CD4-positive, alpha-beta T cell treated with Interleukin-15 for 1 hour (primary cell): ENCODE results near the gene H1-8.

ENCODE experiments used
- DNase-seq: peaks from one replicate; pipeline ENCODE4 v3.0.0-alpha.2; 2020

Gene H1-8

DNA sequence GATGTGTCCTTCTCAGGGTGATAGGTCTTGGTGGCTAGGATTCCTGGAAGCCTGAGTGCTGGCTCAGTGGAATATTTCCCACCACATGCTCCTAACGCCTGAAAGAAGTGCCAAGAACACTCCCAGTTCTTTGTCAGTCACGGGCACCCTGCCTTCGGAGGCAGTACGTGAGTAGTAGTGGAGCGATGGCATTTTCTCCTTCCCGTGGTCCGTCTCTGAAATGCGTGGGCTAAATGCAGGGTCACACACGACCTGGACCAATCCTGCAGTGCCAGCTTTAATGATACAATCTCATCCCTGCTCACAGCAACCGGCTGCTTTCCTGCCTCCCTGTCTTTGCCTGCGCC, 14.5 kb downstream of the H1-8 start:
- DNase-seq: no peak

DNA sequence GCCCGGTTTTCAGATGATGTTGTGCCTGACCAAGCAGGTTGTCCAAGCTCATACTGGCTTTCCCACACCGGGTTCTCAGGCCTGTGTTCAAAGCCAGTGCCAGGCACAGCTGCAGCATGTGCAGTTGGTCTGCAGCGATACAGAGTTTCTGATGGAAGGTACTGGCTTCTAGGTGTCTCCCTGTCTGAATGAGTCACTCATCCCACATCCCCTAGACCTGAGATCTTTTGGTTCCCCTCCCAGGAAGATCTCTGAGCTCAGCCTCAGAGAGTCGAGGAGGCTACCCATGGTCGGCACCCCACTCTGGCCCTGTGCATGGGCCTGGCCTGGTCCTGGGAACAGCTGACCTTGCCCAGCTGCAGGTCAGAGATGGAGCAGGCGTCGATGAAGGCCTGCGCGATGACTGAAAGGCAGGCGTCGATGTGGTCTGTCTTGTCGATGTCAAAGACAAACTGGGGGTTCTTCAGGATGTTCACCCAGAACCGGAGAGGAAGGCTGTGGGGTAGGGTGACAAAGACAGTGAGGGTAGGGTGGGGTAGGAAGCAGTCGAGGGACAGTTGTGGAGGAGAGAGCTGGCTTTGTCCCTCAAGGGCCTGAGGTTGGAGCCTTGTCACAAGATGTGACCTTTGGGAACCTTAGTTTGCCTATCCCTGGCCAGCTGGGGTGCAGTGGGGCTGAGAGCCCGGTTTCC, 15.3 kb downstream of the H1-8 start:
- DNase-seq: no peak

DNA sequence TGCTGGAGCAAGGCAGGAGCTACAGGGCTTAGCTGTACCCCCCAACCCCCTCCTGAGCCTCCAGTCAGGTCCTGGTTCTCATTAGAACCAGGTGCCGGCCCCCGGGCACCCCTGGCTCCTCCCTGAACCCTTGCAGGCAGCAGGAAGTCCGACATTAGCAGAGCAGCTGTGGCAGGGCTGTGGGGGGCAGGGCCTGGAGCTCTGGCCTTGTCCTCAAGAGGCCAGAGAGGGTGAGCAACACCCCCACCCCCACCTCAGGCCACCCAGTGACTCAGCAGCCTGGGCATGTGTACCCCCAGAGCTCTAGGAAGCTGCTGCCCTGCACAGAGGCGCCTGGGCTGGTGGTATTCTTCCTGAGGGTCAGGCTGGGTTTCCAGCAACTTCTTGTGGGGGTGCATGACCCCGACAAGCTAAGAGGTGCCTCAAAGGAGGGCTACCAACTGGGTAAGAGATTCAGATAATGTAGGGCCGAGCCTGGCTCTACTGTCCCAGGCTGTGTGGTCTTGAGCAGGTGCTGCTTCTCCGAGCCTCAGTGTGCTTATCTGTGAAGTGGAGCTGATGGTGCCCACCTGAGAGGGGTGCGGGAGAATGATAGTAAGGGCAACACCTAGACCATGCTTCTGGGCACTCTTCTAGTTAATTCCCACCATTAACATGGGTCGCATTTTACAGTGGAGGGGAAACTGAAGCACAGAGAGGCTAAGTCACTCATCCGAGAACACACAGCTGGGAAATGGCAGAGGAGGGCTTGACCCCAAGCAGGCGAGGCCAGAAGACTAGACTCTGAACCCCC, 16.0 kb downstream of the H1-8 start:
- no peak for DNase-seq

DNA sequence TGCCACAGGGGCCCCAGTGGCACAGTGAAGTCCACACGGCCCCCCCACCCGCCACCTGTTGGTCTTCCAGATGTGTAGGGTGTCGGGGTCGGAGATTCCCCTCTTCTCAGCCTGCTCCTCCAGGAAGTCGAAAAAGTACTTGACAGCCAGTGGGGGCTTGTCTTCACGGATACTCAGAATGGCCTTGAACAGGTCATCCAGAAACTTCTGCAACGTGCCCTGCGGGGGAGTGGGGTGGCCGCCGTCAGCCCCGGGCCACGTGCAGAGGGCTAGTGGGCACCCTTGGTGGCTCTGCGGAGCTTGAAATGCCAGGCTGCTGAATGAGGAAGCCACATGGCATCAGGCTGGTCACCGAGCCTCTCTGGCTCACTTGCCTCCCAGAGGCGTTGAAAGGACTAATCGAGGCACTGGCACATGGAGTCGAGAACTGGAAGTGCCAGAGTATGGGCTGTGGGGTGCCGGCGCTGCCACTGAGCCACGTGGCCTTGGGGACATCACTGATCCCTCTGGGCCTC, 16.6 kb downstream of the H1-8 start:
- no peak for DNase-seq

DNA sequence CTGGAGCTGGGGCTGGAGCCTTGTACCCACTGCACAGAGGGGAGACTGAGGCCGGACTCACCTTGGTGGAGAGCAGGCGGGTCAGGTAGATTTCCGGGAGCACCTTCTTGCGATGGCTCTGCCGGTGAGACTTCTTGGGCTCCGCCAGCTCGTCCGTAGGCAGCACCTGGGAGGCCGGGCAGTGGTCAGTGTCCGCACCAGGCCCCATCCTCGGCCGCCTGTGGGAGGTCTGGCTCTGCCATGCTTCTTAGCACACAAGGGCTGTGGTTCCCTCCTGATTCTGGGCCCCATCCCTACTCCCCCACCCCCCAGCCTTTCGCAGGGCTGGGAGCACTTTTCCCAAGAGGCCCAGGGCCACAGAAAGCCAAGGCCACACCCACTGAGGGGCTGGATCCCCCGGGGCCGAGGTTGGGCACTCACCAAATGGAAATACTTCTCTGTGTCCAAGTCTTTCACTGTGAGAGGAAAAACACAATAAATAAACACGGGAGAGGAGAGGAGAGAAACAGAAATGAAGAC, 17.4 kb downstream of the H1-8 start:
- no peak for DNase-seq

DNA sequence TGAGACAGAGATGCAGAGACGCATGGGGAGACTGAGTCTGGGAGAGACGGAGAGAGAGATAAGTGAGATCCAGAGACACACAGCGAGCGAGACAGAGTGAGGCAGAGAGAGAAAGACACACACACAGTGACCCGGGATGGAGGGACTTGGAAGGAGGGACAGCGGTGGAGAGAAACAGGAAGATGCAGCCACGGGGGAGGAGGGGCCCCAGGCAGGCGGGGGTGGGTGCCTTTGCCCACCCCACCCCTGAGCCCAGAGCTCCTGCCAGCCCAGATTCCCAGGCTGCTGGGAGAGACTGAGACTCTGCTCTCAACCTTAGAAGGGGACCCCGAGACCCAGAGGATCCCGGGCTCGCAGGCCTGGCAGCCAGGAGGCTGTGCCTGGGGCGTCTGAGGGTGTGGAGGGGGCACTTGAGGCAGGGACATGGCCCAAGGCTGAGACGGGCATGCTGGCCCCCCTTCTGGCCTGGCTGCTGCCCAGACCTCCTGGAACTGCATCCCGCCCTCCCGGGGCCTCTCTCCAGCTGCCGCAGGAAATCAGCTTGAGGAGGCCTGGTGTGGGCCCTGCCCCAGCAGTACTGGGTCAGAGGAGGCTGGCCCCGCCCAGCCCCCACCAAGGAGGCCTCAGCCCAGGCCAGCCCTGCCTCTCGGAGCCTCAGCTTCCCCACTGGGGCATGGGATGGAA, 18.1 kb downstream of the H1-8 start:
- DNase-seq: no peak

DNA sequence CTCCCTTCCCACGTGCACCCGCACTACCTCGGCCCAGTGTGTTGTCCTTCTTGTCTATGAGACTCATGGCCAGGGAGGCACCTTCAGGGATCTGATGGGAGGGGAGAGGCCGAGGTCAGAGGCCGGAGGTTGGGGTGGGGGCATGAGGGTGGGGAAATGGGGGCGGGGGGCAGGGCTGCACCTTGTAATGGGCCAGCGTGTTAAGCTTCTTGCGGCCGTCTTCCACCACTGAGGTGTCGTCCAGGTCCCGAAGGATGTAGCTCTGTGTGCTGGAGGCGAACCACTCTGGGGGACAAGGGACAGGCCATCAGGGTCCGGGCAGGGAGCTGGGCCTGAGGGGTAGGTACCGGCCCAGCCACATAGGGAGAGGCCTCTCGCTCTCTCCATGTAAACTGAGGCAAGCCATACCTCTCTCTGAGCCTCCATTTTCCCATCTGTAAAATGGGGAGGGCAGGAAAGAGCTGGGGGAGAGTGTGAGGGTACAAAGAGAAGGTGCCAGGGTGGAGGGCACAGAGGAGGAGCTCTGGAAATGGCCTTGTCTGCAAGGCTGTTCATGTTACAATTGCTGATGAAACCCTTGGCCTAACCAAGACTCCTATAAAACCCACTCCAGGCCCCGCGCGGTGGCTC, 18.8 kb downstream of the H1-8 start:
- DNase-seq: no peak

DNA sequence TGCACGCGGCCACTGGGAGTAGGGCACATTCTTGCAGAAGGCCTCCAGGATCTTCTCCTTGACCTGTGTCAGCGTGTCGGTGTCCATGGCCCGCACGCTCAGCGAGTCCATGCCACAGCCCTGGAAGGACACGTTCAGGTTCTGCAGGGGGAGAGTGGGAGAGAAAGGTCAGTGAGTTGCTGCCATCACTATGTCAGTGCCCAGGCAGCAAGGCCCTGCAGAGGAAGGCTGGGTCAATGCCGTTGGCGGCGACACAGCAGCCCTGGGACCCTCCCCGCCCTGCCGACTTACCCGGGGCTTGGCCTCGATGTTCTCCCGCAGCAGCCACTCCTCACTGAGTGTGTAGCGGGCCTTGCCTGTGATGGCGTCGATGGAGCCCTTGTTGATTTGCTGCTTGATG, 19.8 kb downstream of the H1-8 start:
- DNase-seq: no peak

DNA sequence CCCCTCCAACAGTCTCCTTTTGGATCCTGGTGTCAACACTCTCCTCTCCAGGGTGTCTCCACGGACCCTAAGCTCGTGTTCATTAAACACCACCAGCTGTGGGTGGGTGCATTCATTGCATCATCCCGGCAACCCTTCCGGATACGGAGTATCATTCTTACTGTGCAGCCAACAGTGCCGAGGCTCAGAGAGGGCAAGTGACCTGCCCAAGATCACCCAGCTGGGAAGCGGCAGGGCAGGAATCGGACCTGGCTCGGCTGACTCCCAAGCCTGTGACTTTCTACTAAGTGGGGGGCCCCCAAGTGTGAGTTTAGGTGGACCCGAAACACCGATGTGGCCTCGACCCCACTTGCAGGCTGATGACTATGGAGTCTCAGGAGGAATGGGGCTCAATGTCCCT, 20.4 kb downstream of the H1-8 start:
- no peak for DNase-seq

DNA sequence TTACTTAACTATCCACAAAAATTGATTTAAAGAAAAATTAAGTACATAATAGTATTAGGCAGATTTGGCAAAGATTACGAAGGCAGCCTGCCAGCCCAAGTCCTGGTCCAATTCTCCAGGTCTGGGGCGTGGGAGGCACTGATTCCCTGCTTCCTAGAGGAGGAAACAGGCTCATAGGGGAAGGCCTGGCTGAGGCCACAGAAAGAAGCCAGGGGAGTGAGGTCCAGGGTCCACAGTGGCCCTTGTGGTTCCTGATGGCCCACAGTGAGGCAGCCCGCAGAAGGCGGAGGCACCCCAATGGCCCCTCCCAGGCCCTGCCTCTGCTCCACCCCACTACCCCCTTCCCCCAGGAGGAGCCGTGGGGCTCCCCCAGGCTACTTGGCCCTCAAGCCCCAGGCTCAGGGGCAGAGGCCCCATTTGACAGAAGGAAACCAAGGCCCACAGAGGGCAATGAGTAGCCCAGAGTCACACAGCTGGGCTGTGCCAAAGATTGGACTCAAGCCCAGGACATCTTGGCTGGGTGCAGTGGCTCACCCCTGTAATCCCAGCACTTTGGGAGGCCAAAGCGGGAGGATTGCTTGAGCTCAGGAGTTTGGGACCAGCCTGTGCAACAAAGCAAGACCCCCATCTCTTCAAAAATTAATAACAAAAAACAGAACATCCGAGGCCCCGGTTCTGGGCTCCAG, 21.0 kb downstream of the H1-8 start:
- no peak for DNase-seq

DNA sequence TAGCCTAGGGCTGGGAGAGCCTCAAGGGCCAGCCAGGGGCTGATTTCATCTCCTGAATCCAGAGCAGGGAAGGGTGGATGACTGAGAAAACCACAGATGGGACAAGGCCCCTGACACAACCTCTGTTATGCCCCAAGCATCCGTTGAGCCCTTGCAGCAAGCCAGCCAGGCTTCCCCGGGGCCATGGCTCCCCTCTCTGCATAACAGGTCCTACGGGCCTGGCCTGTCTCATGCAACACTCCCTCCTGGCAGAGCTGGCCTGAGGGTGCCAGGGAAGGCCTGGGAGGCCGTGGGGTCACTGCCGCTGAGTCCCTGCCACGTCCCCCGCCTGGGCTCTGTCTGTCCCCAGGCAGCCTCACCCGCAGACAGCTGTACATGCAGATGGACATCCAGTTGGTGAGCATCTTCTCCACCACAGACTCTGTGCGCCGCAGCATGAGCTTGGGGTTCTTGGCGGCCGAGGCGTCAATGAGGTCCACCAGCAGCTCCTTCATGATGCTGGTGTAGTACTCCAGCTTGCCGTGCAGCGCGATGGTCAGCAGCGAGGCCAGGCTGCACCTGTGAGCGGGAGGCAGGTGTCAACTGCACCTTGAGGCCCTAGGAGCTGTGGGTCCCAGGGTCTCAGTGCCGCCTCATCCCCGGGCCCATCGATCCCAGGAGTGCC, 22.1 kb downstream of the H1-8 start:
- DNase-seq: no peak

DNA sequence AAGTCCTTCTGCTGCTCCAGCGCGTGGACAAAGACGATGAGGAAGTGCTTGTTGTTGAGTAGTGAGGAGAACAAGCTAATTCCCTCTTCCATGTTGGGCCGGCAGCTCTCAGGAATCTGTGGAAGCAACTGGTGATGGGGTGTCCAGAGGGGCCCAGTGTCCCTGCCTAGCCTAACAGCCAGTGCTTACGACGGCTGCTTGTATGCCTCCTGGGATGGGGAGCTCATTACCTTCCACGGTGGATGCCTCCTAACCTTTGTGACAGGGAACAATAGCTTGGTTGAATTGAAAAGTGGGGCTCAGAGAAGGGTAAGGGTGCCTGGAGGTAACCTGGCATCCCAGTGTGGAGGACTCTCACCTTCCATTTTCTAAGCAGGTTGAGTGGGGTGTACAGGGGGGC, 22.9 kb downstream of the H1-8 start:
- DNase-seq: no peak

DNA sequence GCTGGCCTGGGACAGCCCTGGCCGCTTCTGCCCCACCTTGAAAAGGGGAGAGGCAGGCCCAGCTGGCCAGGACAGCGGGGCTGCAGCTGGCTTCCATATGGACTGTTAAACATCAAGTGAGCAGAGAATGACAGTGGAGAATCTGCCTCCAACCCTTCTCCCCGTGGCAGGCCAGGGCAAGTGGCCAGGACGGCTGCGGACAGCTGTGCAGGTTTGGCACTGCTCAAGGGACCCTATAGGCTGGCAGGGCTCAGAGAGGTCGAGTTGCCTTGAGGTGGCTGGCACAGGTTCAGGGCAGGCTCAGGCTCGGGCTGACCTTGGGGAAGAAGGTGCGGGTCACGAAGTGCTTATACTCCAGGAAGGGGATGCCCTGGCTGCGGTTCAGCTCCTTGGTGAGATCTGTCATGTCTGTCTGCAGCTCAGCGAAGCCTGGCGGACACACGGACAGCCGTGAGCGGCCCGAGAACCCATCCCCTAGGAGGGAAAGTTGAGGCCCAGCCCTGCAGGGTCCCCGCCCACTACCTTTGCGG, 24.3 kb downstream of the H1-8 start:
- DNase-seq: no peak

DNA sequence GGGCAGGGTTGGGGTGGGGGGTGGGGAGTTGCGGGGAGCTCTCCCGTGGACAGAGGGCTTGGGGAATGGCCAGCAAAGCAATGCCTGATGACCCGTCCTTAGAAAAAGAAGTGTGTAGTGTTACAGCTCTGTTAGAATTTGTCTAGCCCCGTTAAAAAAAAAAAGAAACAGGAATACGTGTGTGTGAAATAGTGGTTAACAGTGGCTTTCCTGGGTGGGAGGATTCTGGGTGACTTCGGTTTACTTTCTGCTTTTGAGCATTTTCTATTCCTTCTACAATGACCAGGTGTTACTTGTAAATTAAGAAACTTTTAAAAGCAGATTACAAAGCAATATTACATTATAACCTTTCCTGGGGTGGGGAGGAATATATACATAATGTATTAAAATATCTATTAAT, 25.0 kb downstream of the H1-8 start:
- DNase-seq: no peak

DNA sequence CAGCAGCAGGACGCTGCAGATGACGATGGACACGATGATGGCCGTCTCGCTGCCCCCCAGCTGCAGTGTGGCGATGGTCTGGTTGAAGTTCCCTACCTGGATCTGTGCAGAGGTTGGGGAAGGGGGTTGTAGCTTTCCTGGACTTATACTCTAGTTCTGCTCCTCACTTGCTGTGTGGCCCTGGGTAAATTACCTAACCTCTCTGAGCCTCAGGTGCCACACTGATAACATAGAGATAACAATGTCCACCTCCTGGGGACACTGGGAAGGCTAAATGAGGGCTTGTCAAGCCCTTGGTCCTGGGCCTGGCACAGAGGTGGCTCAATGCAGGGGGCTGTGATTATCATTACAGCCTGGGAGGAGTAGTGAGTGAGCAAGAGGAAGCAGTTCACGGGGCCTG, 26.9 kb downstream of the H1-8 start:
- no peak for DNase-seq

DNA sequence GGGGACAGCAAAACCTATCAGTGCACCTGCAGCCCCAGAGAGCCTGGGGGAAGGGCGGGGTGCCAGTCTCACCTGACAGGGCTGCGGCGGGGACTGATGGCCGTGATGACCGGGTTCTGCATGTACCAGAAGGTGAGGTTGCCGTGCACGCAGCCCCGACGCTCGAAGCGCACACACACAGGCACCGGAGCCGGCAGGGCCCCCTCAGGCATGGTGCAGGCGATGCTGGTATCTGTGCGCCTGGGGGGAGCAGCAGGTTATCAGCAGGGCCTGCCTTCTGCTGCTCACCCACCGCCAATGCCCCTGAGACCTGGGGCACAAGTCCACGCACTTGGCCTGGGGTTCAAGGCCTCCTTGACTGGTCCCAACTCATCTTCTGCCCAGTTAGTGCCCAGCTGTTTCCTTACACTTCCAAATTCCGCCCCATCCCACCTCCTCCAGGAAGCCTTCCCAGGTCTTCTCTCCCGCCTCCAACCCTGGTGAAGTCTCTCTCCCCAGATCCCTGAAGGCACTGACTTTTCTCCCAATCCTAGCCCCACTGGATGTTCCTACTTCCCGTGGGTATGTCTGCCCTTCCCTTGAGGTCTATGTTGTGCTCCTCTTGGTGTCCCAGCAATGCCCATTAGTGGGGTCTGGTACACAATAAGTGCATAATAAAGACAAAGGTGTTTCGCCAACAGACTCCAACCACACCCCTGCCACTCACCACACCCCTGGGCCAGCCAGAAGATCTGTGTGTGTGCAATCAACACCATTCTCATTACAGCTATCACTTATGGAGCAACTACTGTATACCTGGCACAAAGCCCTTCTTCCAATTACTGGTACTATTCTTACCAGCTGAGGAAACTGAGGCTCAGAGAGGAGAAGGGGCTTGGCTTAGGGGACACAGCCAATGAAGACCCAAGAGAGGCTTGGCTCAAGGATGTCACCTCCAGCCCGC, 28.9 kb downstream of the H1-8 start:
- DNase-seq: no peak

DNA sequence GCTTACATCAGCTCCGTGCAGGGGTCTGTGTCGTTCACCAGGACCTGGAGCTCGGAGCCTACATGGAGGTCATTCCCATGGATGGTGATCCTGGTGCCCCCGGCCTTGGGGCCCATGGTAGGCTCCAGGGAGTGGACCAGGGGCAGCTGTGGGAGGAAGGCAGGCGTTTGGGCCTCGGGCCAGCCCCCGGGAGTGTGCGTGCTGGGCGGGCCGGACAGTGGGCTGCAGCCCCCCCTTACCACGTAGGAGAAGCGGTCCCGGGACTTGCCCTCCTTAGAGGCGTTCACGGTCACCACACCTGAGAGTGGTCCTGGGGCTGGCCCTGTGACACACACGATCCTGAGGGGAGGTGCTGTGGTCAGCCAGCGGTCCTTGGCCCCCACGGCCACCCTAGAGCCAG, 29.6 kb downstream of the H1-8 start:
- DNase-seq: no peak

DNA sequence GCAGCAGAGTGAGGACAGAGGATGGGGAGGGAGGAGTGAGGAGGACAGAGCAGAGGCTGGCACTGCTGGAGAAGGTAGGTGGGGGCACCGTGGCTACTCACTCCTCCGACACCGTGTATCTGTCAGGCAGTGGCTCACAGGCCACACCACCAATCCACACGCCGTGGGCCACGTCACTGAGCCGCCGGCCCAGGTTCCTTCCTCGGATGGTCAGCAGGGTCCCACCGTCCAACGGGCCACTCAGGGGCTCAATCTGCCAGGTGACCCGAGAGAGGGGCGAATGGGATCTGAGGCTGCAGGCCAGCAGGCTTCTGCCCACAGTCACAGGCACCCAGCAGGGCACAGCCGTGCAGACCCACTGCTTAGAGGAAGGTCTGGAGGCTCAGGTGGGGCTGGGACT, 30.5 kb downstream of the H1-8 start:
- no peak for DNase-seq

DNA sequence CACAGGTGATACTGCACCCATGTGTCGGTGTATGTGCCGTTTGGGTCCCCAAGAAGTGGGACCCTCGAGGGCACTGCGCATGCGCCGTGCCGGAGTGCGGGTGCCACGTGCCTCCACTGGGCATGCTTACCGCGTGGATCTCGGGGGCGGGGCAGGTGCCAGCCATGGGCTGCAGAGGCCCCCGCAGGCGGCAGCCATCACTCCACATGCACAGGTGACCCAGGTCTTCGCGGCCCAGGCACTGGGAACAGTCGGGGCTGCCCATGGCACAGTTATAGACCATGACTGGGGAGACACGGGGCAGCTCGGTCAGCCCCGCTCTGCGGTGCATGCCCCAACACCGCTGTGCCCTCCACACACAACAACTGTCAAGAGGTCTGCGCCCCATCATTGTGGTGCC, 31.2 kb downstream of the H1-8 start:
- no peak for DNase-seq

DNA sequence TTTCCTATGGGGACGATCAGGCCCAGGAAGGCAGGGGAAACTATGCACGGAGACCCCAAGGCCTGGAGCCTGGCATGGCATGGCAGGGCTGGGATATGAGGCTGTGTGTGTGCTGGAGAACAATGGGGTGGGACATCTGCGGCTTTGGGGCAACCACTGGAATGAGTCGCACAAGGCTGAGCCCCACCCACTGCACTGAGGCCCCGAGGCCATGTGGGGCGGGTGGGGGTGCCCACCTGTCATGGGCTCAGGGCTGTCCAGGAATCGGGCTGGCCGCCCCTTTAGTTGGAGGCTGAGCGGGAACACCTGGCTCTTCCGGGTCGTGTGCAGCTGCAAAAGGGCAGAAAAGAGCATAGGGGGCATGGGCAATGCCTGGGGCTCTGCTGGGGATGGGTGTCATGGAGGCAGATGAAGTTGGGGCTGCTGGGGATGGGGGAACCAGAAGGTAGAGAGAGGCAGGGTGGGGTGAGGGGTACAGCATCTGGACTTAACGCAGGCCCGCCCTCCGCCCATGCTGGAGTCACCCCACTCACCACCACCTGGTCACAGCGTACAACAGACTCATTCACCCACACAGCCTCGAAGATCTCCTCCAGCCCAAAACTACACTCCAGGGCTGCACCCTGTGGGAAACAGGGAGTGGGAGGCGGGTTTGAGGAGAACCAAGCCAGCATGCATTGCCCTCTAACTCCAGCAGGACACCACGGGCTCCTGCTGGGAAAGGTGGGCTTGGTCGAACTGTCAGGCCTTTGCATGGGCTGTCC, 32.4 kb downstream of the H1-8 start:
- no peak for DNase-seq
